Dermis blood vessel endothelial cell (primary cell): ENCODE results near the gene COMTD1. TPM values are rescaled to one million over a fixed set of nuclear protein-coding genes. Genes with fewer than 3 reads are reported as not detected.
"Not testable (repeated sequence)": the region's sequence is repeated elsewhere in the genome, so short reads cannot be mapped to it uniquely, and the experiment has no call there.

Source experiments
- DNase-seq: peaks from one replicate; pipeline ENCODE4 v3.0.0; 2010
- total RNA-seq: library from RNA; depleted of rRNA; stranded (reverse); fragments of >200 nt; gene quantifications from 2 replicates; pipeline ENCODE4 v1.2.3, GENCODE V29; 2014

COMTD1 gene
- total RNA-seq, 1 donor from 2014 or later: 23.0 TPM

GRCh38 chr10:75221492-75221891 lies 14.3 kb downstream of the COMTD1 start:
- DNase-seq: not testable (repeated sequence)

- no peak for DNase-seq
Measured at GRCh38 chr10:75220274-75220673, 15.5 kb downstream of the COMTD1 start.

GRCh38 chr10:75212343-75212742 lies 23.4 kb downstream of the COMTD1 start:
- no peak for DNase-seq

GRCh38 chr10:75211007-75211691 lies 24.6 kb downstream of the COMTD1 start:
- peak; percentile 71 for DNase-seq

- DNase-seq: peak; percentile 93
Measured at GRCh38 chr10:75210282-75211006, 25.3 kb downstream of the COMTD1 start, which contains the start of gene VDAC2. Gene VDAC2 (plus strand): TSS chr10:75210796. CDS start chr10:75211159, 363 bp downstream.

- peak; percentile 82 for DNase-seq
Measured at GRCh38 chr10:75209921-75210281, 25.9 kb downstream of the COMTD1 start.

GRCh38 chr10:75209086-75209920 lies 26.5 kb downstream of the COMTD1 start:
- no peak for DNase-seq

GRCh38 chr10:75208181-75208580 lies 27.6 kb downstream of the COMTD1 start:
- DNase-seq: no peak

GRCh38 chr10:75207857-75208144 lies 28.0 kb downstream of the COMTD1 start:
- no peak for DNase-seq

GRCh38 chr10:75207079-75207856 lies 28.5 kb downstream of the COMTD1 start:
- DNase-seq: no peak

- DNase-seq: not testable (repeated sequence)
Measured at GRCh38 chr10:75206638-75207037, 29.1 kb downstream of the COMTD1 start.

- no peak for DNase-seq
Measured at GRCh38 chr10:75205908-75206307, 29.8 kb downstream of the COMTD1 start.

GRCh38 chr10:75203724-75204123 lies 32.0 kb downstream of the COMTD1 start:
- DNase-seq: no peak

- DNase-seq: not testable (repeated sequence)
Measured at GRCh38 chr10:75203046-75203620, 32.6 kb downstream of the COMTD1 start.

- peak; percentile 49 for DNase-seq
Measured at GRCh38 chr10:75202321-75203045, 33.3 kb downstream of the COMTD1 start.

GRCh38 chr10:75201793-75202307 lies 33.9 kb downstream of the COMTD1 start:
- no peak for DNase-seq

- not testable (repeated sequence) for DNase-seq
Measured at GRCh38 chr10:75199949-75200348, 35.8 kb downstream of the COMTD1 start.

GRCh38 chr10:75197906-75198305 lies 37.9 kb downstream of the COMTD1 start:
- no peak for DNase-seq

- no peak for DNase-seq
Measured at GRCh38 chr10:75197066-75197465, 38.7 kb downstream of the COMTD1 start.

- DNase-seq: no peak
Measured at GRCh38 chr10:75195035-75195763, 40.6 kb downstream of the COMTD1 start.

- DNase-seq: not testable (repeated sequence)
Measured at GRCh38 chr10:75194625-75195024, 41.1 kb downstream of the COMTD1 start.
